ENCODE measurements around the gene TLE3. TPM values are rescaled to one million over a fixed set of nuclear protein-coding genes. Genes with fewer than 3 reads are reported as not detected.

TLE3 gene
- total and polyA plus RNA-seq, 5 experiments from 2014 or later = 9.9 to 135 (median 32.6) TPM

DNA sequence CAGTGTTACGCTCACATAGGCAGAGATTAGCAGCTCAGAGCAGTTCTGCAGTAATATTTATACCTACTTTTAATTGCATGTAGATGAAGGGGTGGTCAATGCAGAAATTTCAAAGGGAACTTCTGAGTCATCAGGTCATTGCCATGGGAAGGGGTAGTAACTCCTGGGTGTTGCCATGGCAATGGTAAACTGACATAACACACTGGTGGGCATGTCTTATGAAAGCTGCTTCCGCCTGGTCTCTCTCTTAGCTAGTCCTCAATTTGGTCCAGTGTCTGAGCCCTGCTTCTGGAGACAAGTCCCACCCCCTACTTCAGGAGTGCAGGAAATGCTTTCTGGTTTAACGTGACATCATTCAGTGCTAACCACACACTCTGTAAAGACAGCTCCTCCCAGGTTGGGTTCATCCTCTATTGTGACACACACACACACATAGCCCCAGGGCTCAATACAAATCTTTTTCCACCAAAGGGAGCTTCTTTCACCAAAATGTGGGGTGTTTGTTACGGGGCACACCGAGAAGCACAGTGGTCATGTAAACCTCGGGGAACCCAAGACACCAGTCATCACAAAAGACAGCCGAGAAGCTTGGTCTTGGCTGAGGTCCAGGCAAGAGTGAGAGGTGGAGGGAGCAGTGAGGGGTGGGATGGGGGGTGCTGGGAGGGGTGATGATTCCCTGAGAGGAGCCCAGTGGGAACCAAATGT is 74.5 kb downstream of the TLE3 start:
- Mint-ChIP-seq H3K9me3 (peaks cover 0 to 7% (median 0%) of the 10 kb centered on the region in 9 donors), H3K4me1 (peaks cover 8 to 18% (median 15%) of the 10 kb centered on the region in 4 donors), H3K27me3 (peaks cover 0 to 3% (median 2%) of the 10 kb centered on the region in 5 donors), H3K4me3 (peak overlapping the region in 9 of 10 donors; percentile 2 to 81 (median 57)), H3K27ac (peak overlapping the region; percentile 10 to 93 (median 84)), H3K36me3 (peaks cover 0 to 2% (median 0%) of the 10 kb centered on the region in 3 donors)
- ATAC-seq (peak; percentile 95 to 99), DNase-seq (peak in 9 of 10 donors; percentile 24 to 87 (median 61))
- POLR2A ChIA-PET = interaction anchor here (0.5 to 1.8 kb wide), 5 partner anchors 74 to 554 kb away, joined by 3 to 6 read pairs (median 4); partner anchors contain the start of gene TLE3

DNA sequence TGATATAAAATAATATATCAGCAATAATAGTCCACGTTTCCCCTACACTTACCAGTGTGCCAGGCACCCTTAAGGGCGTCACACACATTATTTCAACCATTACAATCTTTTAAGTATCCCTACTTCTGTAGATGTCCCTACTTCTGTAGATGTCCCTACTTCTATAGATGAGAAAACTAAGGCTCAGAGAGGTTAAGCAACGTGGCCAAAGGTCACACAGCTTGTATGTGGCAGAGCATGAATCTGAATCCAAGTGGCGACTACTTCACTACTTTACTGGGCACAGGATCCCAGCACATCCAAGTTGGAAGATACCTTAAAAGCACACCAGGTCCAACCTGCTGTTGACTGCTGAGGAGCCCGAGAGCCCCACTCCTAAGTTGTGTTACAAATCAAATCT is 77.5 kb downstream of the TLE3 start:
- Mint-ChIP-seq H3K27me3 (peaks cover 7 to 32% (median 19%) of the 10 kb centered on the region in 5 donors), H3K27ac (no peak overlapping the region), H3K9me3 (peaks cover 0 to 12% (median 0%) of the 10 kb centered on the region in 9 donors), H3K36me3 (peaks cover 0 to 10% (median 4%) of the 10 kb centered on the region in 3 donors), H3K4me1 (peaks cover 21 to 31% (median 28%) of the 10 kb centered on the region in 4 donors), H3K4me3 (no peak overlapping the region)
- POLR2A ChIA-PET = no interaction called here
- no peak for ATAC-seq
- no peak for DNase-seq

DNA sequence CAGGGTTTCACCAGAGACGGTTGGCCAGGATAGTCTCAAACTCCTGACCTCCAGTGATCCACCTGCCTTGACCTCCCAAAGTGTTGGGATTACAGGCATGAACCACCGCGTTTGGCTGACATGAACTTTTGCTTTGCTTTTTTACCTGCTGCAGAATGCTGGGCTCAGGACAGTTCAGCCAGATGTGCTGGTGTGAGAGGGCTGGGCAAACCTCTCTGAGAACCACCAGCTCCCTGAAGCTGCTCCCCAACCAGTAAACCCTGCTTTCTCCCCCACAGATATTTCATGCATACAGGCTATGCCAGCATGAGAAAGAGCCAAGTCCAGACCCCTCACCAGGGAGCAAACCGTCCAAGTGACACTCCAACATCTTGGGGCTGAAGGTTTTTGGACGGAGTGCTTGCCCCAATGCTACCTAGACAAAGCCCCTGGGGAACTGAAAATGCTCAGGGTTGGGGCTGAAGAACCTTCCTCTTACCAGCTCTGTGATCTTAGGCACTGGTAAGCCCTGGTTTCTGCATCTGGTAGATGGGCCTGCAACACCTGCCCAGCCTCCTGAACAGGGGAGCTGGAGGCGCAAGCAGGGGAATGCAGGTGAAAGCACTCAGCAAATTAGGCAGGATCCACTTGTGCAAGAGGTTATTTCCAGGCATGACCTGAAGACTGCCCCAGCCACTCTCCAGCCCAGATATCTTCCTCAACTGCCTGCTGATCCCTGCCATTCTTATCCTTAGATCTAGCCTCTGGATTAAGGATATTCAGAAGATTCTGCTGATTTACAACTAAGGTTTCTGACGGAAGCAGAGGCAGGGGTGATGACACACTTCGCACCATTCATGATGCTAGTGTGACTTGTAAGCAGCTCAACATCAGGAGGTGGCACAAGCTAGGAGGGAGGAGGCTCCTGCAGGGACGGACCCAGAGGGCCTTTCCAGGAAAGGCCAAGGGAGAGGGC is 78.8 kb downstream of the TLE3 start:
- H3K27ac Mint-ChIP-seq = peak overlapping the region in 2 of 10 donors; percentile 21 to 86
- H3K9me3 Mint-ChIP-seq = peaks cover 0 to 12% (median 0%) of the 10 kb centered on the region in 9 donors
- peaks cover 0 to 10% (median 4%) of the 10 kb centered on the region in 3 donors for H3K36me3 Mint-ChIP-seq
- peaks cover 23 to 40% (median 26%) of the 10 kb centered on the region in 4 donors for H3K4me1 Mint-ChIP-seq
- no peak overlapping the region for H3K4me3 Mint-ChIP-seq
- ATAC-seq = no peak
- POLR2A ChIA-PET = interaction anchor here (0.6 kb wide), 1 partner anchor 351 kb away, joined by 4 read pairs; no protein-coding TSS in a partner anchor
- peaks cover 7 to 42% (median 19%) of the 10 kb centered on the region in 5 donors for H3K27me3 Mint-ChIP-seq
- DNase-seq = no peak

DNA sequence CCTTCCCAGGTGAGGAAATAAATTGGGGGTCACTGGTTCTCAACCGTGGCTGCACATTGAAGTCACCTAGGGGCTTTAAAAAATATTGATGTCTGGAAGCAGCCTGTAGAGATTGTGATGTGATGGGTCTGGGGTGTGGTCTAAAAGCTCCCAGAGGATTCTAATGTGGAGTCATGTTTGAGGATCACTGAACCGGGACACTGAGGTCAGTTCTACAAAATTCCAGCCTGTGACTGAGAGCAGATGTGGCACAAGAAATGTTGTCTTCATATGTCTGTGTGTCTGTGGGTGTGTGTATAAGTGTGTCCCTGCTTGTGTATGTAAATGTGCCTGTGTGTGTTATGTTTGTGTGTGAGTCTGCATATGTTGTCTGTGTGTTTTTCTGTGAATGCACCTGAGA is 79.9 kb downstream of the TLE3 start:
- Mint-ChIP-seq H3K36me3 (peaks cover 0 to 10% (median 4%) of the 10 kb centered on the region in 3 donors), H3K4me3 (no peak overlapping the region), H3K27me3 (peaks cover 8 to 42% (median 19%) of the 10 kb centered on the region in 5 donors), H3K27ac (no peak overlapping the region), H3K9me3 (peaks cover 0 to 12% (median 0%) of the 10 kb centered on the region in 9 donors), H3K4me1 (peaks cover 14 to 30% (median 19%) of the 10 kb centered on the region in 4 donors)
- POLR2A ChIA-PET = no interaction called here
- ATAC-seq (no peak), DNase-seq (no peak)

DNA sequence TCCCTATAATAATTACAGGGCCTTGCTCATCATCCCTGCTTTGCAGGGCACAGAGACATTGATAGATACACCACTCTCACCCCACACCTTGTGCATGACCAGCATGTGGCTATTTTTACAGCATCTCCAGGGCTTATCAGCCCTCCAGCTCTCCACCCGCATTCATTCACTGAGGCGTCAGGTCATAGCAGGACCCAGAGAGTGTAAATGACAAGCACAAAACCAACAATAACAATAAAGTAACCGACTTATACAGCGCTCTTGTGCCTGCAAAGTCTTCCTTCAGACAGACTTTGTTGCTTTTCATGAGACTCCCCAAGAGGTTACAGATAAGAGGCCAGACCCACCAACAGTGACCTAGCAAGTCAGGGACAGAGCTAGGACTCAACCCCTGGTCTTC is 80.7 kb downstream of the TLE3 start:
- H3K4me1 Mint-ChIP-seq = peaks cover 11 to 25% (median 15%) of the 10 kb centered on the region in 4 donors

DNA sequence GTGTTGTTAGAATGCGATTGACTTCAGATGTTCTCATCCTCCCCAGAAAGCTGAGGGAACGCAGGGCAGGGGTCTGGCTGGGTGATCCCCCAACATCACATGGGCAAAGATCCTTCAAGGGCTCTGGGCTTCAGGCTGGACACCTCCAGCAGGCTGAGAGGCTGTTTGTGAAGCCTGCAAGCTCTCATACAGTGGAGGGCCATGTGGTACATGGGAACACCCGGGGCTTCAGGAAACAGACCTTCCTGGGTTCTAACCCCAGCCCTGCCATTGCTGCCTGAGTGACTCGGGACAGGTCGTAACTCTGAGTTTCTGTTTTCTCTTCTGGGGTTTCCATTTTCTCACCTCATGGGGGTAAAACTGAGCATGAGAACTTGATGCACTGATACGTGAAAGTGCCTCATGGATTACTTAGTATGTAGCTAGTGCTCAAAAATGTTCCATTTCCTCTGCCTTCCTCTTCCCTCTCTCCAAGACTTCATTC is 81.2 kb downstream of the TLE3 start:
- Mint-ChIP-seq H3K4me3 (no peak overlapping the region), H3K36me3 (peaks cover 0 to 7% (median 4%) of the 10 kb centered on the region in 3 donors), H3K27ac (peak overlapping the region in 1 of 10 donors; percentile 10), H3K9me3 (peaks cover 0 to 8% (median 0%) of the 10 kb centered on the region in 9 donors), H3K27me3 (peaks cover 8 to 42% (median 19%) of the 10 kb centered on the region in 5 donors), H3K4me1 (peaks cover 11 to 25% (median 15%) of the 10 kb centered on the region in 4 donors)
- ATAC-seq = peak in 1 of 2 donors; percentile 16
- POLR2A ChIA-PET = no interaction called here
- no peak for DNase-seq

More for the DNA sequence above, 80.7 kb downstream of the TLE3 start:
- DNase-seq (no peak), ATAC-seq (no peak)
- H3K36me3 Mint-ChIP-seq = peaks cover 0 to 7% (median 4%) of the 10 kb centered on the region in 3 donors
- H3K9me3 Mint-ChIP-seq = peaks cover 0 to 8% (median 0%) of the 10 kb centered on the region in 9 donors
- POLR2A ChIA-PET = no interaction called here
- no peak overlapping the region for H3K27ac Mint-ChIP-seq
- peaks cover 8 to 42% (median 19%) of the 10 kb centered on the region in 5 donors for H3K27me3 Mint-ChIP-seq
- H3K4me3 Mint-ChIP-seq = no peak overlapping the region

DNA sequence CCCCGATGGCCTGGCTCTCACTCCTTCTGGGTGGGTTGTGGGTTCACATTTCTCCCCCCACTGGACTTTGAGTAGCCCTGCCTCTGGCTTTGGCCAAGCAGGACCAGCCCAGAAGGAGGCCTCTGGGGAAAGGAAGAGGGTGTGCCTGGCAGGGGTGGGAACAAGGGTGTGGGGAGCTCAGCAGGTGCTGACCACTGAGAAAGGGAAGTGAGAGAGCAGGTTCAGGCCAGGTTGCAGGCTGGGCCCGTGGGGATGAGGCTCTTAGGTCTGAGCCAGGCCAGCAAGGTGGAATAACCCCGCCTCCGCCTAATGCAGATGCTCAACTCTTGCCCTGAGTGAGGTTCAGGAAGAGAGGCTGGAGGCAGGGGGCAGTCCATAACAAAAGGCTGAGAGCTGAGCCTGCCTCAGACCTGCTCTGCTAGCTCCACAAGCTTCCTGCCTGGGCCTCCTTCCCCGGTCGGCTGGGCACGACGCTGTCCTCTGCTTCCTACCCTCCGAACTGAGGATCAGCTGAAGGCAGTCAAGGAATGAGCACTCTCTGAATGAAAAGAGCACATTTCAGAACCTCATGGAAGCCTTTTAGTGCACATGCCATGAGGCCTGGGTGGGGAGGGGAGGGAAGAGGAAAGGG is 82.7 kb downstream of the TLE3 start:
- POLR2A ChIA-PET = no interaction called here
- Mint-ChIP-seq H3K9me3 (peaks cover 0 to 8% (median 0%) of the 10 kb centered on the region in 9 donors), H3K27ac (peak overlapping the region in 2 of 10 donors; percentile 26 to 34), H3K27me3 (peaks cover 8 to 42% (median 19%) of the 10 kb centered on the region in 5 donors), H3K4me1 (peaks cover 11 to 25% (median 15%) of the 10 kb centered on the region in 4 donors), H3K36me3 (peaks cover 0 to 7% (median 4%) of the 10 kb centered on the region in 3 donors), H3K4me3 (no peak overlapping the region)
- ATAC-seq (no peak), DNase-seq (no peak)

DNA sequence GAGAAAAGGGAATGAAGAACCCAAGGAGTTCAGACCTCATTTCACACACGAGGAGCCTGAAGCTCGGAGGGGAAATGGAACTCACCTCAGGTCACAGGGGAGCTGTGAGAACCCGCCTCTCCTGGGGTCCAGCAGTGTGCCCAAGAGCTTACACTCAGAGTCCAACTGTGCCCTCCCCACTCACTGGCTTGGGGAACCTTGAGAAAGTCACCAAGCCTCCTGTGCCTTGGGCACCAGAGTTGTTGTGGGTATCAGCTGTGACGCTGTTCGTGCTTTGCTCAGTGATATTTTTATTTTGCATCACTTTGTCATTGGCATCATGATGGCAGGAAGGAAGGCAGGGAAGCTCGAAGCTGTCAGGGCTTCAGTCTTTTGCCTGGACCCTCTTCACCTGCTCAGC is 83.4 kb downstream of the TLE3 start:
- POLR2A ChIA-PET = no interaction called here
- Mint-ChIP-seq H3K4me3 (no peak overlapping the region), H3K4me1 (peaks cover 11 to 25% (median 15%) of the 10 kb centered on the region in 4 donors), H3K27ac (peak overlapping the region in 1 of 10 donors; percentile 34), H3K9me3 (peaks cover 0 to 8% (median 0%) of the 10 kb centered on the region in 9 donors), H3K36me3 (peaks cover 0 to 7% (median 4%) of the 10 kb centered on the region in 3 donors), H3K27me3 (peaks cover 8 to 42% (median 19%) of the 10 kb centered on the region in 5 donors)
- no peak for ATAC-seq
- no peak for DNase-seq

DNA sequence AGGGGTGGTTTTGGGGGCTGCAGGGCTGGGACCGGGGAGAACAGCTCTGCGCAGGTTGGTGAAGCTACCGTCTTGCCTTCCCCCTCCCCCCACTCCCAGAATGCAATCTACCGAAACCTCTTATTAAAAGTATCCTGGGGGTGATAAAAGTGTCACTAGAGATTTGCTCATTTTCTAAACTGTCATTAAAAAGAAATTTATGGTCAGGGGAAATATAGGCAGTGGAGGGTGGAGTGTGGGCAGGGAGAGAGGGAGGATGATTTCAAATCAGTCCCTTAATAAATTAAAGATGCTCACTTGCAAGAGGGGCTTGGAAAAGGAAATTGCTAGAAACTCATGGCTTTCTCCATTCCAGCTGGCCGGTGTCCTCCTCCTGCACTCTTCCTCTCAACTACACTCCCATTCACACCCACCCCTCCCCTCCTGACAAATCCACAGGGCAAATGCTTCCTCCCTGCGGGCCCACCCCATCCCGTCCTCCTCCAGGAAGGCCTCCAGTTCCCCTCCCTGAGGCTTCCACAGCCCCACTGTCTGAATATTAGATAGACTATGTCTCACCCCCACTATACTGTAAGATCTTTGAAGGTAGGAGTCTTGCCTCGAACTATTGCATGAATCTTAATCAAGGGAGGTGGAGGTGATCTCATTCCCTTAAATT is 83.9 kb downstream of the TLE3 start:
- no peak for DNase-seq
- H3K36me3 Mint-ChIP-seq = peaks cover 0 to 7% (median 4%) of the 10 kb centered on the region in 3 donors
- no peak overlapping the region for H3K4me3 Mint-ChIP-seq
- peaks cover 0 to 8% (median 0%) of the 10 kb centered on the region in 9 donors for H3K9me3 Mint-ChIP-seq
- POLR2A ChIA-PET = no interaction called here
- H3K27ac Mint-ChIP-seq = no peak overlapping the region
- ATAC-seq = no peak
- peaks cover 11 to 24% (median 15%) of the 10 kb centered on the region in 4 donors for H3K4me1 Mint-ChIP-seq
- H3K27me3 Mint-ChIP-seq = peaks cover 8 to 42% (median 19%) of the 10 kb centered on the region in 5 donors

DNA sequence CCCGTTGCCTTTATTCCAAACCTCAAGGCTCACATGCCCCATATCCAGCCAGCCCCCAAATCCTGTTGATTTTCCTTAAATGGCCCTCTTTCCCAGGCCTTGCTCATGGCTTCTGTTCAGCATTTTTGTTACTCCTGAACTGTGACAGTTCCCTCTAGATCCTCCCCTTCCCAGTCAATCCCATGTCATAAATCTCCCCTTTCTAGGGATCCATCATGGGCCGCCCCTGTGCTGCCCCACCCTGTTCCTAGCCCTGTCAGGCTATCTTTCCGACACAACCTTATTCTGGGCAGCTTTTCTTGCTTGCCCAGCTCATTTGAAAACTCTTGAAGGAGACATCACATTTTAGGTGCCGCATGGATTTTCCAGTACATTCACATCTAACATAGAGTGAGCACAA is 84.8 kb downstream of the TLE3 start:
- no peak overlapping the region for H3K27ac Mint-ChIP-seq
- POLR2A ChIA-PET = no interaction called here
- H3K27me3 Mint-ChIP-seq = peaks cover 6 to 36% (median 16%) of the 10 kb centered on the region in 5 donors
- H3K4me3 Mint-ChIP-seq = no peak overlapping the region
- H3K4me1 Mint-ChIP-seq = peaks cover 11 to 24% (median 15%) of the 10 kb centered on the region in 4 donors
- ATAC-seq (no peak), DNase-seq (no peak)
- H3K9me3 Mint-ChIP-seq = peaks cover 0 to 8% (median 0%) of the 10 kb centered on the region in 9 donors
- peaks cover 0 to 7% (median 4%) of the 10 kb centered on the region in 3 donors for H3K36me3 Mint-ChIP-seq

DNA sequence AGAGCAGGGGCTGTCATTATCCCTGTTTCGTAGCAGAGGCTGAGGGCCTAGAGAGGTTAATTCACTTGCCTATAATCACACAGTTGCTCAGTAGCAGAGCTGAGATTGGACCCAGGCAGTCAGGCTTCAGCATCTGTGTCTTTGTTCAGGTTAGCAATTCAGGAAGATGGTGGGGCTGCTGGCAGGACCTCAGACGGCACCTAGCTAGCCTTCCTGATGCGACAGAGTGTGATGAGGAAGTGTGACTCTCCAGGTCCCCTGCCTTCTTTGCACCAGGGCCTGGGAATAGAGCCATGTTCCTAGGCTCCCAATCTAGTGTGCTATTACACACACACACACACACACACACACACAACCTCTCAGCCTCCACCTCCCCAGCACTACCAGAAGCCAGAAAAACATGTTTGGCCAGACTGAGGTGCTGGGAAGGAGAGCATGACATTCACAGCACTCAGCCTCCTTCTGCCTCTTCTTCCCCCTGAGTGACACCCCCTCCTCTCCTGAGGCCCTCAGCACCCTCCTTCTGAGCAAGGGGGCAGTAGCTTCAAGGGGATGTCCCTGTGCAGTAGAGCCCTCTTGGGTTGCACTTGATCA is 88.9 kb downstream of the TLE3 start:
- ATAC-seq (no peak), DNase-seq (no peak)
- Mint-ChIP-seq H3K4me3 (no peak overlapping the region), H3K27ac (no peak overlapping the region), H3K9me3 (peaks cover 0 to 4% (median 0%) of the 10 kb centered on the region in 9 donors), H3K36me3 (no peaks in the 10 kb centered on the region), H3K27me3 (peaks cover 0 to 2% (median 0%) of the 10 kb centered on the region in 5 donors), H3K4me1 (no peaks in the 10 kb centered on the region)
- POLR2A ChIA-PET = no interaction called here

Measured in naive thymus-derived CD8-positive, alpha-beta T cell (primary cell).